ENCODE measurements around the gene ILDR2.

ILDR2 gene

GRCh38 chr1:166920561-166921475, 54.5 kb downstream of the ILDR2 start:
- DNase-seq, result no peak

- no peak for DNase-seq
Measured at GRCh38 chr1:166918956-166919316, 56.4 kb downstream of the ILDR2 start.

GRCh38 chr1:166918088-166918955, 57.0 kb downstream of the ILDR2 start:
- DNase-seq, result no peak

GRCh38 chr1:166915941-166916340, 59.4 kb downstream of the ILDR2 start:
- DNase-seq, result no peak

GRCh38 chr1:166915042-166915441, 60.3 kb downstream of the ILDR2 start:
- DNase-seq, result no peak

GRCh38 chr1:166914111-166914510, 61.2 kb downstream of the ILDR2 start:
- DNase-seq, result no peak

- no peak for DNase-seq
Measured at GRCh38 chr1:166911624-166912023, 63.7 kb downstream of the ILDR2 start.

- peak; percentile 74 for DNase-seq
Measured at GRCh38 chr1:166910396-166910994, 64.8 kb downstream of the ILDR2 start.

GRCh38 chr1:166908942-166909341, 66.4 kb downstream of the ILDR2 start:
- no peak for DNase-seq

GRCh38 chr1:166907763-166908162, 67.6 kb downstream of the ILDR2 start:
- no peak for DNase-seq

GRCh38 chr1:166907051-166907450, 68.3 kb downstream of the ILDR2 start:
- DNase-seq, result no peak

GRCh38 chr1:166906647-166907046, 68.7 kb downstream of the ILDR2 start:
- DNase-seq, result no peak

GRCh38 chr1:166905900-166906299, 69.4 kb downstream of the ILDR2 start:
- no peak for DNase-seq

GRCh38 chr1:166905136-166905535, 70.2 kb downstream of the ILDR2 start:
- no peak for DNase-seq

- DNase-seq, result no peak
Measured at GRCh38 chr1:166903232-166903631, 72.1 kb downstream of the ILDR2 start.

- DNase-seq, result no peak
Measured at GRCh38 chr1:166902279-166902678, 73.1 kb downstream of the ILDR2 start.

- DNase-seq, result no peak
Measured at GRCh38 chr1:166900987-166901386, 74.4 kb downstream of the ILDR2 start.

- no peak for DNase-seq
Measured at GRCh38 chr1:166899769-166900168, 75.6 kb downstream of the ILDR2 start.

GRCh38 chr1:166895766-166896165, 79.6 kb downstream of the ILDR2 start:
- no peak for DNase-seq

- no peak for DNase-seq
Measured at GRCh38 chr1:166889776-166890175, 85.6 kb downstream of the ILDR2 start.

- DNase-seq, result no peak
Measured at GRCh38 chr1:166888373-166889111, 86.8 kb downstream of the ILDR2 start.

GRCh38 chr1:166884971-166885370, 90.4 kb downstream of the ILDR2 start:
- DNase-seq, result no peak

All from activated naive CD4-positive, alpha-beta T cell treated with anti-CD3 and anti-CD28 coated beads, Interleukin-2, amount 50 U/mL, for 16 hours (primary cell).